K562 (cell line): ENCODE measurements around the gene ULK3. TPM values are rescaled to one million over a fixed set of nuclear protein-coding genes. Genes with fewer than 3 reads are reported as not detected.

ENCODE experiments used
- ATAC-seq: fragments of 200-7000 bp; cut with Tn5 transposase; 3 replicates; pipeline ENCODE4 v1.9.1; 2020; ENCODE audit warnings: moderate library complexity
- BruUV-seq: library from RNA; stranded (reverse); fragments of 400-500 nt; replicated peaks from 2 replicates; lab custom pipeline; 2021; lab: Mats Ljungman, UMichigan
- CTCF ChIA-PET: fragments of 300-600 bp; formaldehyde crosslinking; extraction: SDS; loops from one replicate; lab custom pipeline; 2021; ENCODE audit warnings: low intra/inter-chr PET ratio; lab: Yijun Ruan, JAX
- POLR2A ChIA-PET: fragments of 300-600, 350-650 bp; sonication (Branson Sonifier 250); formaldehyde crosslinking; extraction: SDS; loops from one replicate; lab custom pipeline; 2021; ENCODE audit warnings: antibody characterized with exemption, inconsistent platforms; lab: Yijun Ruan, JAX
- DNase-seq, 4 experiments: peaks; one replicate each; pipeline versions ENCODE4 v3.0.0 to v3.0.0-alpha.2; 2011 to 2018; ENCODE audit warnings: low spot score in 3 of 4, mixed read lengths in 3 of 4; ENCODE audit errors: extremely low read depth in 1 of 4
- FAIRE-seq: peaks from 2 replicates; lab custom pipeline; 2011; peaks lifted over from hg19 to GRCh38; lab: Jason Lieb, UNC
- H2AFZ ChIP-seq: 2 replicates; pipeline ENCODE4 v1.6.0; 2011; ENCODE audit warnings: low read depth, low read length, control low read depth, inconsistent platforms
- H3K27ac ChIP-seq: fragments of 200-600 bp; 3 replicates; pipeline ENCODE4 v1.8.0; 2011; ENCODE audit warnings: low read depth, mild to moderate bottlenecking, control low read depth, inconsistent platforms, low read length, moderate library complexity, mixed read lengths; ENCODE audit errors: extremely low read depth
- H3K27me3 ChIP-seq, 2 experiments: fragments of 300-600 bp in 1 of 2; 2 replicates in 1 of 2; 3 replicates in 1 of 2; pipeline versions ENCODE4 v1.6.0 to v1.8.0; 2011; ENCODE audit warnings: inconsistent platforms in 2 of 2, low read length in 2 of 2, mild to moderate bottlenecking in 1 of 2, mixed read lengths in 1 of 2, moderate library complexity in 1 of 2; ENCODE audit not compliant: control insufficient read depth in 2 of 2, insufficient read depth in 2 of 2
- H3K36me3 ChIP-seq: fragments of 300-600 bp; 3 replicates; pipeline ENCODE4 v1.8.0; 2011; ENCODE audit warnings: mild to moderate bottlenecking, low read length, inconsistent platforms; ENCODE audit not compliant: control insufficient read depth, insufficient read depth
- H3K4me1 ChIP-seq, 2 experiments: fragments of 200-600 bp in 1 of 2; replicated peaks in 1 of 2; 2 replicates in 1 of 2; 3 replicates in 1 of 2; pipeline versions ENCODE4 v1.5.1 to v1.8.0; 2011; ENCODE audit warnings: inconsistent platforms in 2 of 2, low read length in 2 of 2, mild to moderate bottlenecking in 1 of 2, mixed read lengths in 1 of 2, moderate library complexity in 1 of 2; ENCODE audit not compliant: control insufficient read depth in 2 of 2, insufficient read depth in 2 of 2
- H3K4me2 ChIP-seq: 2 replicates; pipeline ENCODE4 v1.6.1; 2011; ENCODE audit warnings: low read length, control low read depth, inconsistent platforms, mixed read lengths; ENCODE audit not compliant: insufficient read depth
- H3K4me3 ChIP-seq: fragments of 200-600 bp; sonication (generic), shearing (Covaris generic); 2 replicates; pipeline ENCODE4 v1.5.1; 2016; ENCODE audit warnings: control low read depth, inconsistent platforms
- H3K79me2 ChIP-seq: fragments of 200-600 bp; 3 replicates; pipeline ENCODE4 v1.8.0; 2011; ENCODE audit warnings: low read length, inconsistent platforms; ENCODE audit not compliant: control insufficient read depth, insufficient read depth
- H3K9ac ChIP-seq, 2 experiments: 2 replicates each; pipeline versions ENCODE4 v1.6.0 to v1.6.1; 2011; ENCODE audit warnings: low read depth in 2 of 2, low read length in 2 of 2, control low read depth in 1 of 2, inconsistent platforms in 1 of 2, mild to moderate bottlenecking in 1 of 2, mixed read lengths in 1 of 2; ENCODE audit not compliant: insufficient read depth in 1 of 2
- H3K9me1 ChIP-seq: one replicate; pipeline ENCODE4 v1.6.0; 2011; ENCODE audit warnings: inconsistent platforms, mild to moderate bottlenecking, low read length, moderate library complexity; ENCODE audit not compliant: control insufficient read depth, insufficient read depth
- H3K9me3 ChIP-seq: replicated peaks from 2 replicates; pipeline ENCODE4 v1.5.1; 2011; ENCODE audit warnings: low read depth, low read length, inconsistent platforms; ENCODE audit not compliant: control insufficient read depth, insufficient read depth
- H4K20me1 ChIP-seq: replicated peaks from 2 replicates; pipeline ENCODE4 v1.6.1; 2011; ENCODE audit warnings: low read length, inconsistent platforms, mixed read lengths; ENCODE audit not compliant: control insufficient read depth, insufficient read depth
- BRF1 ChIP-seq: IDR thresholded peaks from 3 replicates; pipeline ENCODE4 v1.6.1; 2011; ENCODE audit warnings: borderline replicate concordance, mild to moderate bottlenecking; ENCODE audit not compliant: insufficient read length; ENCODE audit errors: extremely low read depth
- DLX4 ChIP-seq: fragments of 250-450 bp; sonication (Bioruptor Pico); IDR thresholded peaks from 2 replicates; pipeline ENCODE4 v1.6.1; 2021; ENCODE audit warnings: mild to moderate bottlenecking
- GMEB1 ChIP-seq: fragments of 250-450 bp; sonication (Bioruptor Pico); IDR thresholded peaks from 2 replicates; pipeline ENCODE4 v1.4.0; 2020; ENCODE audit warnings: mild to moderate bottlenecking
- HBP1 ChIP-seq: fragments of 450-650 bp; formaldehyde crosslinking; IDR thresholded peaks from 2 replicates; pipeline ENCODE4 v1.4.0; 2022; ENCODE audit warnings: missing genetic modification characterization
- HOXB6 ChIP-seq: fragments of 250-450 bp; sonication (Bioruptor Pico); IDR thresholded peaks from 2 replicates; pipeline ENCODE4 v1.5.1; 2022; ENCODE audit warnings: mild to moderate bottlenecking, borderline replicate concordance
- KDM4B ChIP-seq, 2 experiments: fragments of 450-650 bp in 1 of 2; sonication (generic) in 1 of 2; IDR thresholded peaks; 2 replicates each; pipeline ENCODE4 v1.6.1; 2016 to 2017; ENCODE audit warnings: borderline replicate concordance in 2 of 2, antibody characterized with exemption in 1 of 2, low read depth in 1 of 2, mild to moderate bottlenecking in 1 of 2
- MTA3 ChIP-seq: fragments of 450-650 bp; formaldehyde crosslinking; IDR thresholded peaks from 2 replicates; pipeline ENCODE4 v1.6.1; 2017; ENCODE audit warnings: mild to moderate bottlenecking, borderline replicate concordance
- PBX2 ChIP-seq, 2 experiments: IDR thresholded peaks in 1 of 2; conservative IDR thresholded peaks in 1 of 2; 2 replicates each; pipeline ENCODE4 v1.6.1; 2016; ENCODE audit warnings: low read depth in 2 of 2, mild to moderate bottlenecking in 1 of 2, missing compliant biosample characterization in 1 of 2, missing genetic modification characterization in 1 of 2, moderate library complexity in 1 of 2
- ZBTB43 ChIP-seq: sonication (generic); formaldehyde crosslinking; IDR thresholded peaks from 2 replicates; pipeline ENCODE4 v1.8.0; 2023; ENCODE audit warnings: mild to moderate bottlenecking, missing genetic modification reagents
- ZNF436 ChIP-seq: fragments of 250-450, 450-650 bp; sonication (Bioruptor Pico); formaldehyde crosslinking; IDR thresholded peaks from 2 replicates; pipeline ENCODE4 v1.7.0; 2020; ENCODE audit warnings: mild to moderate bottlenecking
- WGBS: fragments of 100-300 bp; shearing (Covaris generic); methylation state at CpG from one replicate; pipeline ENCODE4 v1.1.6; 2016; ENCODE audit warnings: low coverage, mixed read lengths; ENCODE audit not compliant: insufficient coverage; ENCODE audit errors: missing lambda C conversion rate; 5-methylcytosine and 5-hydroxymethylcytosine counted together
- in situ Hi-C: fragments of 300-500 bp; cut with MboI; formaldehyde crosslinking; loops from 4 replicates; pipeline ENCODE4 v1.15.0; 2018; ENCODE audit warnings: inconsistent platforms, mixed read lengths
- intact Hi-C: fragments of 100-400 bp; cut with micrococcal nuclease; formaldehyde crosslinking; loops from 2 replicates; pipeline ENCODE4 v1.14.2; 2022
- polyA plus RNA-seq, 8 experiments: library from polyadenylated mRNA; depleted of rRNA in 4 of 8; stranded (reverse) in 5 of 8; unstranded in 3 of 8; fragments of >200 nt; fragmentation: Nextera tagmentation in 2 of 8; fragmentation: Illumina TruSeq in 1 of 8; extraction: Ambion mirVana in 2 of 8; extraction: Trizol in 1 of 8; gene quantifications; 2 replicates each; pipeline versions ENCODE4 v1.2.1 to v1.2.3, GENCODE V29; 2011 to 2014; ENCODE audit warnings: inconsistent platforms in 1 of 8, missing spikeins in 1 of 8
- total RNA-seq, 7 experiments: library from RNA; depleted of rRNA in 6 of 7; stranded (reverse); fragments of >200 nt in 6 of 7; fragmentation: Illumina TruSeq in 2 of 7; extraction: Trizol in 2 of 7; gene quantifications; 2 replicates each; pipeline versions ENCODE4 v1.2.1 to v1.2.3, GENCODE V29; 2011 to 2021; ENCODE audit warnings: low replicate concordance in 1 of 7

ULK3 gene
- total and polyA plus RNA-seq, 9 of the 15 experiments (the other 6 are each of a cell fraction or from before 2014, with no cell fraction given), result 0.68 to 68.0 (median 34.9) TPM

GRCh38 chr15:74791667-74792066, 51.3 kb downstream of the ULK3 start:
- Histone ChIP-seq H2AFZ (no peak overlapping the region), H3K9me3 (no peaks in the 10 kb centered on the region), H3K4me3 (no peak overlapping the region), H3K27ac (no peak overlapping the region), H3K4me2 (no peak overlapping the region), H3K9me1 (no peaks in the 10 kb centered on the region), H3K4me1 (peaks cover 21 to 41% of the 10 kb centered on the region in 2 experiments), H3K36me3 (peaks cover 67% of the 10 kb centered on the region; the same call in 2 of the 3 replicates), H3K79me2 (peaks cover 65% of the 10 kb centered on the region), H4K20me1 (peaks cover 37% of the 10 kb centered on the region), H3K9ac (no peak overlapping the region), H3K27me3 (no peaks in the 10 kb centered on the region)
- FAIRE-seq (no peak), DNase-seq (no peak), ATAC-seq (no peak)
- TF ChIP-seq ZBTB43 (CRISPR knock-in tag) (no peak), MTA3 (no peak), PBX2 (CRISPR knock-in tag; IDR thresholded peaks at IDR 0.05; ENCODE audit: low read depth) (no peak), PBX2 (tag; conservative IDR thresholded peaks at IDR 0.05; ENCODE audit: low read depth) (no peak), BRF1 (no peak), GMEB1 (CRISPR knock-in tag) (no peak), HOXB6 (CRISPR knock-in tag) (no peak), DLX4 (no peak), KDM4B (IDR thresholded peaks at IDR 0.05; ENCODE audit: borderline replicate concordance in 2 of 2, low read depth in 1 of 2) (no peak), ZNF436 (CRISPR knock-in tag) (no peak), HBP1 (CRISPR knock-in tag) (no peak)
- ChIA-PET POLR2A (interaction anchor here (1.8 kb wide), 1 partner anchor 18 kb away, joined by 8 read pairs; no protein-coding TSS in a partner anchor), CTCF (no interaction called here)
- in situ Hi-C loops, result no loop called here
- 88% methylated on average over 7 of the region's 7 CpGs for WGBS
- BruUV-seq, result no TSS peak
- intact Hi-C loops, result no loop called here
